ENCODE results near the gene PITHD1.
A peak's percentile ranks its signal among the peaks of the same experiment; 100 is the strongest.
"Not testable (repeated sequence)": the region's sequence is repeated elsewhere in the genome, so short reads cannot be mapped to it uniquely, and the experiment has no call there.

The PITHD1 gene

GRCh38 chr1:23799570-23800399 lies 21.6 kb downstream of the PITHD1 start:
- no peak for DNase-seq

- peak; percentile 95 for DNase-seq
These were observed 22.5 kb downstream of the PITHD1 start, which contains the start of gene GALE for GRCh38 chr1:23800400-23801337. Gene GALE, minus strand, starts transcription at chr1:23800754. Its CDS starts 1,747 bp downstream, at chr1:23799007.

GRCh38 chr1:23801338-23801748 lies 23.1 kb downstream of the PITHD1 start:
- no peak for DNase-seq

- DNase-seq: no peak
These were observed 23.7 kb downstream of the PITHD1 start for GRCh38 chr1:23801876-23802275.

DNA sequence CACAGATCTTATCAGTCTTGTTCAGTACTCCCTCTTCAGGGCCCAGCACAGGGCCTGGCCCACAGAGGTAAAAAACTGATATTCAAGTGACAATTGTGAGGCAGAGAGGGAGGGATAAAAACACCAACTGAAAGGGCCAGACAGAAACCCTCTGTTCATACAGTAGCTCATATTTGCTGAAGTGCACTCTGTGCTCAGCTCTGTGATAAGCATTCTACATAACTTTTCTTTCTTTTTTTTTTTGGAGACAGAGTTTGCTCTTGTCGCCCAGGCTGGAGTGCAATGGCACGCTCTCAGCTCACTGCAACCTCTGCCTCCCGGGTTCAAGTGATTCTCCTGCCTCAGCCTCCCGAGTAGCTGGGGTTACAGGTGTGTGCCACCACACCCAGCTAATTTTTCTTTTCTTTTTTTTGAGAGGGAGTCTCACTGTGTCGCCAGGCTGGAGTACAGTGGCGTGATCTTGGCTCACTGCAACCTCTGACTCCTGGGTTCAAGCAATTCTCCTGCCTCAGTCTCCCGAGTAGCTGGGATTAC lies 24.7 kb downstream of the PITHD1 start:
- not testable (repeated sequence) for DNase-seq

GRCh38 chr1:23803674-23804073 lies 25.5 kb downstream of the PITHD1 start:
- DNase-seq: no peak

DNA sequence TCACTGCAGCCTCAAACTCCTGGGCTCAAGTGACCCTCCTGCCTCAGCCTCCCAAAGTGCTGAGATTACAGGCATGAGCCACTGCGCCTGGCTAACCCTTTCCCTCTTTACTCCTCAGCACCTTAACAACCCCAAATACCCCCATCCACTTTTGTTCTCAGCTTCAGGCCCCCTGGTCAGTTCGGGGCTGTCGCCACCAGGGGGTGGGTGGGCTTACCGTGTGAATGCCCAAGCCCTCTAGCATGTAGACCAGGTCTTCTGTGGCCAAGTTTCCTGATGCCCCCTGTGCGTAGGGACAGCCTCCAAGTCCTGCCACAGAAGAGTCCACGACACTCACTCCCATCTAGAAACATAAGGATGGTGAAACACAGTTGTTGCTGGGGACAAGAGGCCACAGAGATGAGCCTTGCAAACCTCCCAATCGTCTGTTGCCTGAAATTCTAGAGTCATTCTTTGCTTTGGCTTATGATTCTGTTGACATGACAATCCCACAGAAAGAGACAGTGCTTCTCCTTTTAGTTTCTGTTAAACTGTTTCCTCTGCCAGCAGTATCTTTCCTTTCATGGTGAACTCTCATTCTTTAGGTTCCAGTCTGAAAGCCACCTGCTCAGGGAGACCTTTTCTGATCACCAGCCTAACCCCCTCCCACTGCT lies 26.1 kb downstream of the PITHD1 start:
- no peak for DNase-seq

DNA sequence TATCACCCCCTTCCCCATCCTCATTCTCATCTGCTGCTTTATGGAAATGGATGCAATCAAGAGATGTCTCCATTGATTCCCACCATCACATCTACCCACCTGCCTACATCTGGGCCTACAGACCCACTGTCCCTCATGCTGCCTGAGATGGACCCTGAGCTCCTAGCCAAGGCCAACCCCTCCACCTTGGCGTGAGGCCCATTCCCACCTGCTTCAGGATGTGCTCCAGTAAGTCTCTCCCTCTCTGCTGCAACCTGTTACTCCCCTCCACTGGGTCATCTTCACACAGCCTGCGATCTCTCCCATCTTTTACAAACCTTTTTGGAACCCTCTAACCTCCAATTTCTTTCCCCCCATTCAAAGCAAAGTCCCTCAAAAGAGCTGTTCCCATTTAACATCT lies 26.8 kb downstream of the PITHD1 start:
- DNase-seq: no peak

DNA sequence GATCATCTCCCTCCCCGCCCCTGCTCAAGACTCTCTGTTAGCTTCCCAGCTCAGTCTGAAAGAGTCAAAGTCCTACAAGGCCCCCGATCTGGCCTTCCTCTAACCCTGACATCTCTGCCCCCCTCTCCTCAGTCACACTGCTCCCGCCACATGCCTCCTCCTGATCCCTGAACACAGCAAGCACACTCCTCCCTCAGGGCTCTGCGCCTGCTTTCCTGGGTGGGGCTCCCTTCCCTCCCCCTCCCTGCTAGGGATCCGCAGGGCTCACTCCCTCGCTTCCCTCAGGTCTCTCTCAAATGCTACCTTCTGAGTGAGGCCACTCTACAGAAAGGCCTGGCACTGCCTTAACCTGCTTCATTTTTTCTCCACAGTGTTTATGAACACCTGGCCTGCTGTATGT lies 28.1 kb downstream of the PITHD1 start:
- no peak for DNase-seq

GRCh38 chr1:23807453-23807852 lies 29.2 kb downstream of the PITHD1 start:
- DNase-seq: no peak

GRCh38 chr1:23809751-23810171 lies 31.5 kb downstream of the PITHD1 start:
- peak; percentile 29 for DNase-seq

GRCh38 chr1:23810818-23811540 lies 32.8 kb downstream of the PITHD1 start:
- no peak for DNase-seq

DNA sequence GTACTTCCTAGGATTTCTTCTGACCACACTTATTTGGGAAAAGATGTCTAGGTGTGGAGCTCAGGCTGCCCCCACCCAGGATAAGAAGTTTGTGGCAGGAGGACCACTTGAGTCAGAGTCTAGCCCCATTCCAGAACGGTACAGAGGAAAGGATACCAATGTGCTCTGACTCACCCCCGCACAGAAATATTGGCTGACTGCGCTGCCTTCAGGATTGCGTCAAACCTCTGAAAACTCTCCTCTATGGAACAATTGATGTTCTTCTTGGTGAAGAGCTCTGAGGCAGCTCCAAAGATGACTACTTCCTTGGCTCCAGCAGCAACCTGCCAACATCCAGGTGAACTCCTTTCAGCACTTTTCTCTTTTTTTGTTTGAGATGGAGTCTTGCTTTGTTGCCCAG lies 35.8 kb downstream of the PITHD1 start:
- no peak for DNase-seq

DNA sequence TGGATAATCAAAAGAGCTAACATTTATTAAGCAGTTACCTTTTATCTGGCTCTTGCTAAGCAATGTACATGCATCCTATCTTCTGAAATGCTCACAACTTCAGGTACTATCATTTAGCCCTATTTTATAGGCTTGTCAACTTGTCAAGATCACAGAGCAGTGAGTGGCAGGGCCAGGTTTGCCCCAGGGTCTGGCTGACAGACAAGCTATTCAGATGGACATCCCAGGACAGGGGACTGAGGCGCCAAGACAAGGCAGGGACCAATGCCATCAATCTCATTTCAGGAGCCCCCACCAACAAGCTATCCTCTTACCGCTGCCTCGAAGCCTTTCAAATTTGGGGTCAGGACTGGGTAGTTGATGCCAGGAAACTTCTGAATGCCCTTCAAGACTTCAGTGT lies 38.1 kb downstream of the PITHD1 start:
- no peak for DNase-seq

- no peak for DNase-seq
These were observed 38.7 kb downstream of the PITHD1 start for GRCh38 chr1:23816906-23817305.

- DNase-seq: no peak
These were observed 39.4 kb downstream of the PITHD1 start for GRCh38 chr1:23817633-23818032.

- no peak for DNase-seq
These were observed 45.5 kb downstream of the PITHD1 start for GRCh38 chr1:23823767-23824166.

DNA sequence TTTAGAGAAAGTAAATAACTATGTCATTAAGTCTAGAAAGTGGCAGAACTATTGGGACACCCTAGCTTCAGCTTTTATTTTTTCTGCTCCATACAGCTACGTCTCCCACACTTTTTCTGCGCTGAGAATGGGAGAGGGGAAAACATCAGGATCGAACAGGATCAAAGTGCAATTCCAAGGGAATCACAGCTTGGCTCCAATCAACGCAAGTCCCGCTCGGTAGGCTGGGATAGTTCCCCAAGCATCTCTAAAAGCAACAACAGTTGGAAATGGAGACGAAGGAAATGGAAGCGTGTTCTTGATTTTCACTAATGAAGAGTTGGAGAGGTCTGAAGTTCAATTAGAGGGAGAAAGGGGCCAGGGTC lies 46.5 kb downstream of the PITHD1 start:
- no peak for DNase-seq

DNA sequence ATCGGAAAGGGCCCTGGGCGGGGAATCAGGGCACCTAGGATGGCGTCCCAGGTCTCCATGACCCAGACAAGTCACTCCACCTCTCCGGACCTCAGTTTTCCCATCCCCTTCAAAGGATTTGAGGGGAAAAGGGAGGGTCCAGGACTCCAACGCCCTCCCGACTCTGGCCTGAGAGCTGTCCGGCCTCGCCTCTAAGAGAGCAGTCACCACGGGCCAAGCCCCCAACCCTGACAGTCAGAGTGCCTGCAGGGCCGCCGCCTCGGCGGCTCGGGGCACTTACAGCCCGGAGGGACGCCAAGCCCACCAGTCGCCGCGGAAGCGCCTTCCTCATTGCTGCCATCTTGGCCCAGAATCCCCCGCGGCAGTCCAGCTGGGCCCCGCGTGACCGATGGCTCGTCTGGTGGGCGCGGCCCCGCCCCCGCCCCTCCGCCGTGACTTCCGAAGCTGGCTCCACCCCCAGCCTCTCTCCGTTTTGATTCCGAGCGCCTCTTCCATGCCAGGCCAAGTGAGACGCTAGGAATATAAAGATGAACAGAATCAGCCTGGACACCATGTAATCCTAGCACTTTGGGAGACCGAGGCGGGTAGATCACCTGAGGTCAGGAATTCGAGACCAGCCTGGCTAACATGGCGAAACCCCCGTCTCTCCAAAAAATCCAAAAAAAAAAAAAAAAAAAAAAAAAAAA lies 47.0 kb downstream of the PITHD1 start, which contains the start of gene HMGCL:
HMGCL (minus strand) TSS at position 354 of the 686 bp plus-strand sequence; CDS start at position 340, 14 bp downstream.
- peak; percentile 93 for DNase-seq

DNA sequence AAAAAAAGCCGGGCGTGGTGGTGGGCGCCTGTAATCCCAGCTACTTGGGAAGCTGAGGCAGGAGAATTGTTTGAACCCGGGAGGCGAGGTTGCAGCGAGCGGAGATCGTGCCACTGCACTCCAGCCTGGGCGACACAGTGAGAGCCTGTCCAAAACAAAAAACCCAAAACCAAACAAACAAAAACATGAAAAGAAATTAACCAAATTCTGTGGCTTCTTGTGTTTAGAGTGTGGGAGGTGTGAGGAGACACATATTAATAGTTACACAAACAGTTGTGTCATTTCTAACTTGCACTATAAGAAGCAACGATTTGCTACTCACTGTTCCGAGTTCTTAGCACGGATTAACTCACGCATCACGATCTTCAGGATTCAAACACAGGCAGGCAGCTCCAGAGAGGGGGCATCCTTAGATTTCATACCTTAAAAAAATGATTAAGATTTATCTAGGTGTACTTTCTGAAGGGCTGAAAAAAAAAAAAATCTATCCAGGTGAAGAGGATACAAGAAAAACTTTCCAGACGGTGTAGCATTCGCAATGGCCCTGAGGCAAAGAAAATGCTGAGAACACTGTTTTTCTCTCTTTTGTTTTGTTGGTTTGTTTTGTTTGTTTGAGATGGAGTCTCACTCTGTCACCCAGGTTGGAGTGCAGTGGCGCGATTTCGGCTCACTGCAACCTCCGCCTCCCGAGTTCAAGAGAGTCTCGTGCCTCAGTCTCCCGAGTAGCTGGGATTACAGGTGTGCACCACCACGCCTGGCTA lies 47.7 kb downstream of the PITHD1 start:
- peak; percentile 20 for DNase-seq

DNA sequence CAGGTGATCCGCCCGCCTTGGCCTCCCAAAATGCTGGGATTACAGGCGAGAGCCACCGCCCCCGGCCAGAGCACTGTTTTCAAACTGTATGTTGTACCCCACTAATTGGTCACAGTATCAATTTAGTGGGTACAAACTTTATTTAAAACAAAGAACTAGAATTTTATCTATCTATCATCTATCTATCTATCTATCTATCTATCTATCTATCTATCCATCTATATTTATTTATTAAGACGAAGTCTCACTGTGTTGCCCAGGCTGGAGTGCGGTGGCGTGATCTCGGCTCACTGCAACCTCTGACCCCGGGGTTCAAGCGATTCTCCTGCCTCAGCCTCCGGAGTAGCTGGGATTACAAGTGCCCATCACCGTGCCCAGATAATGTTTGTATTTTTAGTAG lies 48.4 kb downstream of the PITHD1 start:
- not testable (repeated sequence) for DNase-seq

Measured in midbrain (tissue), 1 donor.